Measurements from ENCODE around the gene KIF12. TPM values are rescaled to one million over a fixed set of nuclear protein-coding genes. Genes with fewer than 3 reads are reported as not detected.

Gene KIF12
- total RNA-seq, 1 donor from 2014 or later: not detected

- no peak overlapping the region for H3K4me3 ChIP-seq
- H3K27ac ChIP-seq: no peak overlapping the region
- H3K4me1 ChIP-seq: peaks cover 11% of the 10 kb centered on the region
- H3K9me3 ChIP-seq: no peaks in the 10 kb centered on the region
- H3K27me3 ChIP-seq: no peaks in the 10 kb centered on the region
- no peak for DNase-seq (ENCODE audit: extremely low spot score in 2 of 2)
- H3K36me3 ChIP-seq: no peaks in the 10 kb centered on the region
- no peak for TF ChIP-seq POLR2A (IDR thresholded peaks at IDR 0.05)
- intact Hi-C loops (cut with DNase I): no loop called here
These were observed 10.0 kb upstream of the KIF12 start for GRCh38 chr9:114109124-114109523.

- no peaks in the 10 kb centered on the region for H3K27me3 ChIP-seq
- intact Hi-C loops (cut with DNase I): no loop called here
- TF ChIP-seq POLR2AphosphoS5 (IDR thresholded peaks at IDR 0.05; ENCODE audit: insufficient read depth in 1 of 2, low read depth in 1 of 2): peak in 1 of 2 donors; percentile 20
- TF ChIP-seq POLR2A (IDR thresholded peaks at IDR 0.05): no peak
- peak; percentile 37 to 62 (median 62) for TF ChIP-seq CTCF (IDR thresholded peaks at IDR 0.05)
- H3K9me3 ChIP-seq: no peaks in the 10 kb centered on the region
- H3K4me3 ChIP-seq: no peak overlapping the region
- H3K4me1 ChIP-seq: peaks cover 6% of the 10 kb centered on the region
- DNase-seq (ENCODE audit: extremely low spot score in 2 of 2): no peak
- H3K36me3 ChIP-seq: no peaks in the 10 kb centered on the region
- no peak overlapping the region for H3K27ac ChIP-seq
These were observed 9.1 kb upstream of the KIF12 start for GRCh38 chr9:114108016-114108833.

GRCh38 chr9:114107286-114108001 is 8.4 kb upstream of the KIF12 start:
- Histone ChIP-seq H3K27me3 (no peaks in the 10 kb centered on the region), H3K36me3 (no peaks in the 10 kb centered on the region), H3K4me3 (no peak overlapping the region), H3K27ac (no peak overlapping the region), H3K4me1 (no peaks in the 10 kb centered on the region), H3K9me3 (no peaks in the 10 kb centered on the region)
- intact Hi-C loops (cut with DNase I): loop anchor here (2.0 kb wide), 1 partner anchor 185 kb away; no protein-coding TSS in a partner anchor
- no peak for DNase-seq (ENCODE audit: extremely low spot score in 2 of 2)
- TF ChIP-seq CTCF (IDR thresholded peaks at IDR 0.05) (no peak), POLR2AphosphoS5 (IDR thresholded peaks at IDR 0.05; ENCODE audit: insufficient read depth in 1 of 2, low read depth in 1 of 2) (no peak)

- Histone ChIP-seq H3K4me1 (no peaks in the 10 kb centered on the region), H3K27ac (no peak overlapping the region), H3K27me3 (no peaks in the 10 kb centered on the region), H3K9me3 (no peaks in the 10 kb centered on the region), H3K36me3 (no peaks in the 10 kb centered on the region), H3K4me3 (no peak overlapping the region)
- intact Hi-C loops (cut with DNase I): no loop called here
- DNase-seq (ENCODE audit: extremely low spot score in 2 of 2): no peak
- TF ChIP-seq CTCF (IDR thresholded peaks at IDR 0.05): no peak
- TF ChIP-seq POLR2A (IDR thresholded peaks at IDR 0.05): no peak
- TF ChIP-seq POLR2AphosphoS5 (IDR thresholded peaks at IDR 0.05; ENCODE audit: insufficient read depth in 1 of 2, low read depth in 1 of 2): no peak
These were observed 6.1 kb upstream of the KIF12 start for GRCh38 chr9:114105236-114105635.

- Histone ChIP-seq H3K27me3 (no peaks in the 10 kb centered on the region), H3K9me3 (no peaks in the 10 kb centered on the region), H3K27ac (no peak overlapping the region), H3K36me3 (no peaks in the 10 kb centered on the region), H3K4me1 (peaks cover 18% of the 10 kb centered on the region), H3K4me3 (no peak overlapping the region)
- DNase-seq (ENCODE audit: extremely low spot score in 2 of 2): no peak
- intact Hi-C loops (cut with DNase I): no loop called here
- TF ChIP-seq CTCF (IDR thresholded peaks at IDR 0.05) (no peak), POLR2A (IDR thresholded peaks at IDR 0.05) (no peak), POLR2AphosphoS5 (IDR thresholded peaks at IDR 0.05; ENCODE audit: insufficient read depth in 1 of 2, low read depth in 1 of 2) (no peak)
These were observed 3.4 kb upstream of the KIF12 start for GRCh38 chr9:114102484-114102883.
